Stimulated activated CD4-positive, alpha-beta T cell treated with anti-CD3 and anti-CD28 coated beads, Interleukin-15, amount 100 ng/mL, for 24 hours (primary cell): ENCODE results near the gene JOSD1.

Experiments
- DNase-seq: peaks from one replicate; pipeline ENCODE4 v3.0.0-alpha.2; 2020

JOSD1 gene

GRCh38 chr22:38700789-38701628 is at the start of gene JOSD1:
Gene JOSD1 (minus strand): TSS chr22:38700943. CDS start chr22:38699987, 956 bp downstream.
- peak; percentile 98 for DNase-seq

GRCh38 chr22:38750104-38750503 is 49.4 kb upstream of the JOSD1 start:
- DNase-seq, result no peak

GRCh38 chr22:38748487-38749136 is 47.9 kb upstream of the JOSD1 start:
- no peak for DNase-seq

- no peak for DNase-seq
Measured at GRCh38 chr22:38745676-38746460, 45.1 kb upstream of the JOSD1 start.

GRCh38 chr22:38744981-38745380 is 44.2 kb upstream of the JOSD1 start:
- DNase-seq, result no peak

GRCh38 chr22:38742176-38742942 is 41.6 kb upstream of the JOSD1 start:
- DNase-seq, result no peak

- DNase-seq, result no peak
Measured at GRCh38 chr22:38741576-38741975, 40.8 kb upstream of the JOSD1 start.

- no peak for DNase-seq
Measured at GRCh38 chr22:38741166-38741565, 40.4 kb upstream of the JOSD1 start.

GRCh38 chr22:38740754-38741153 is 40.0 kb upstream of the JOSD1 start:
- no peak for DNase-seq

GRCh38 chr22:38740116-38740723 is 39.5 kb upstream of the JOSD1 start:
- DNase-seq, result no peak

- DNase-seq, result no peak
Measured at GRCh38 chr22:38739300-38740055, 38.7 kb upstream of the JOSD1 start.

- DNase-seq, result no peak
Measured at GRCh38 chr22:38738475-38739070, 37.8 kb upstream of the JOSD1 start.

GRCh38 chr22:38737302-38738060 is 36.7 kb upstream of the JOSD1 start:
- DNase-seq, result no peak

GRCh38 chr22:38736257-38736570 is 35.5 kb upstream of the JOSD1 start:
- DNase-seq, result no peak

GRCh38 chr22:38735465-38736256 is 34.9 kb upstream of the JOSD1 start:
- DNase-seq, result no peak

GRCh38 chr22:38735126-38735464 is 34.4 kb upstream of the JOSD1 start:
- DNase-seq, result no peak

- no peak for DNase-seq
Measured at GRCh38 chr22:38734421-38735100, 33.8 kb upstream of the JOSD1 start.

GRCh38 chr22:38733724-38734381 is 33.1 kb upstream of the JOSD1 start:
- no peak for DNase-seq

- DNase-seq, result peak; percentile 60
Measured at GRCh38 chr22:38733329-38733723, 32.6 kb upstream of the JOSD1 start.
